IPS-20b (cell line): Measurements from ENCODE around the gene PHPT1.
"Not testable (repeated sequence)": the region's sequence is repeated elsewhere in the genome, so short reads cannot be mapped to it uniquely, and the experiment has no call there.

Source experiments
- H3K27ac ChIP-seq: one replicate; pipeline ENCODE4 v1.5.1; 2013; ENCODE audit warnings: low read length
- H3K27me3 ChIP-seq: 2 replicates; pipeline ENCODE4 v1.6.1; 2013; ENCODE audit warnings: mild to moderate bottlenecking, low read length, inconsistent platforms; ENCODE audit not compliant: insufficient read depth
- H3K36me3 ChIP-seq: 2 replicates; pipeline ENCODE4 v1.6.1; 2013; ENCODE audit warnings: low read depth, mild to moderate bottlenecking, inconsistent platforms, low read length, moderate library complexity; ENCODE audit not compliant: insufficient read depth
- H3K4me1 ChIP-seq: 2 replicates; pipeline ENCODE4 v1.6.1; 2013; ENCODE audit warnings: mild to moderate bottlenecking, control low read depth, inconsistent platforms, low read length, moderate library complexity; ENCODE audit not compliant: insufficient read depth
- H3K4me3 ChIP-seq: 2 replicates; pipeline ENCODE4 v1.5.1; 2013; ENCODE audit warnings: mild to moderate bottlenecking, low read length, inconsistent platforms
- H3K9ac ChIP-seq: 2 replicates; pipeline ENCODE4 v1.6.1; 2013; ENCODE audit warnings: low read depth, mild to moderate bottlenecking, inconsistent platforms, low read length, moderate library complexity
- H3K9me3 ChIP-seq: 2 replicates; pipeline ENCODE4 v1.6.1; 2013; ENCODE audit warnings: mild to moderate bottlenecking, low read depth, low read length, inconsistent platforms; ENCODE audit not compliant: insufficient read depth

PHPT1 gene

DNA sequence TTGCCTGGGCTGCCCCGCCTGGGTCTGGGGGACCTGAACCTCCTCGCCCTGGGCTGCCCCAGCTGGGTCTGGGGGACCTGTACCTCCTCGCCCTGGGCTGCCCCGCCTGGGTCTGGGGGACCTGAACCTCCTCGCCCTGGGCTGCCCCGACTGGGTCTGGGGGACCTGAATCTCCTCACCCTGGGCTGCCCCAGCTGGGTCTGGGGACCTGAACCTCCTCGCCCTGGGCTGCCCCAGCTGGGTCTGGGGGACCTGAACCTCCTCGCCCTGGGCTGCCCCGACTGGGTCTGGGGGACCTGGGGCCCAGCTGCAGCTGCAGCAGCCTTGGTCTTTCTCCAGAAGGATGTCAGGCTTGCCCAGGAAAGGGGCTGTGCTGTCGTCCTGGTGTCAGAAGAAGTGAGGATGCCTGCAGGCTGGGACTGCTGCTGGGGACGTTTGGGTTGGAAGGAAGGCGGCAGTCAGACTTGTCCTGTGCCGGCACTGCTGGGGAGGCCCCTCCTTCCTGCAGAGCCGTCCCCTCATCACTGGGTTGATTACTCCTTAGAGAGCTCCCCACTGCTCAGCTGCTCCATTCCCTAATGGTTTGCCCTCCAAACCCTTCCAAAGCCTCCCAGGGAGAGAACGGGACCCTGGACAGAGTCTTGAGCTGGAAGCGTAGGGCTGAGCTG is 15.7 kb upstream of the PHPT1 start:
- not testable (repeated sequence) for H3K27ac ChIP-seq, H3K27me3 ChIP-seq, H3K9ac ChIP-seq, H3K4me3 ChIP-seq, H3K9me3 ChIP-seq, H3K4me1 ChIP-seq
- peaks cover 47% of the 10 kb centered on the region for H3K36me3 ChIP-seq

- Histone ChIP-seq H3K27me3 (no peaks in the 10 kb centered on the region), H3K36me3 (peaks cover 41% of the 10 kb centered on the region), H3K4me3 (no peak overlapping the region), H3K27ac (no peak overlapping the region), H3K9ac (no peak overlapping the region), H3K9me3 (no peaks in the 10 kb centered on the region), H3K4me1 (no peaks in the 10 kb centered on the region)
These were observed 13.9 kb upstream of the PHPT1 start for GRCh38 chr9:136835162-136835931.

GRCh38 chr9:136835932-136836904 is 13.0 kb upstream of the PHPT1 start:
- Histone ChIP-seq H3K36me3 (peaks cover 33% of the 10 kb centered on the region), H3K9me3 (no peaks in the 10 kb centered on the region)

GRCh38 chr9:136837146-136837855 is 11.9 kb upstream of the PHPT1 start:
- Histone ChIP-seq H3K4me1 (peaks cover 6% of the 10 kb centered on the region; the same call in 1 of the 2 replicates), H3K9me3 (no peaks in the 10 kb centered on the region), H3K27ac (no peak overlapping the region), H3K36me3 (peaks cover 22% of the 10 kb centered on the region), H3K27me3 (no peaks in the 10 kb centered on the region), H3K4me3 (no peak overlapping the region), H3K9ac (no peak overlapping the region)

More at GRCh38 chr9:136835932-136836904, 13.0 kb upstream of the PHPT1 start:
- no peak overlapping the region for H3K4me3 ChIP-seq
- no peaks in the 10 kb centered on the region; the same call in 1 of the 2 replicates for H3K4me1 ChIP-seq
- no peak overlapping the region for H3K9ac ChIP-seq
- no peaks in the 10 kb centered on the region for H3K27me3 ChIP-seq
- H3K27ac ChIP-seq, result no peak overlapping the region

DNA sequence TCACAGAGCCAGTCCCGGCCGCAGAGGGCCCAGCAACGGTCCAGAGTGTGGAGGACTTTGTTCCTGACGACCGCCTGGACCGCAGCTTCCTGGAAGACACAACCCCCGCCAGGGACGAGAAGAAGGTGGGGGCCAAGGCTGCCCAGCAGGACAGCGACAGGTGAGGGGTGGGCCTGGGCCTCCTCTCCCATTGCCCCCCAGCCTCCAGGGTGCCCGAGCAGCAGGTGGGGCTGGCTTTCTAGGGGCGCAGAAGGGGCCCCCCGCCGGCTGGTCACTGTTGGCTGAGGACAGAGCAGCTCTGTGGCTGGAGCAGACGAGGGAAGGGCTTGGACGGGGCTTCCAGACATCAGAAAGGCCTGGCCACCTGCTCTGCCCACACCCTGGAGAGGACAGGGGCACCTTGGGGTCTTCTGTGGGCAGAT is 11.3 kb upstream of the PHPT1 start:
- H3K27me3 ChIP-seq, H3K4me1 ChIP-seq, H3K4me3 ChIP-seq, H3K9ac ChIP-seq, H3K27ac ChIP-seq, H3K9me3 ChIP-seq: not testable (repeated sequence)
- H3K36me3 ChIP-seq, result peaks cover 16% of the 10 kb centered on the region

- Histone ChIP-seq H3K4me1 (peaks cover 6% of the 10 kb centered on the region; the same call in 1 of the 2 replicates), H3K36me3 (peaks cover 16% of the 10 kb centered on the region), H3K27ac (no peak overlapping the region)
These were observed 10.6 kb upstream of the PHPT1 start for GRCh38 chr9:136838314-136839228.

DNA sequence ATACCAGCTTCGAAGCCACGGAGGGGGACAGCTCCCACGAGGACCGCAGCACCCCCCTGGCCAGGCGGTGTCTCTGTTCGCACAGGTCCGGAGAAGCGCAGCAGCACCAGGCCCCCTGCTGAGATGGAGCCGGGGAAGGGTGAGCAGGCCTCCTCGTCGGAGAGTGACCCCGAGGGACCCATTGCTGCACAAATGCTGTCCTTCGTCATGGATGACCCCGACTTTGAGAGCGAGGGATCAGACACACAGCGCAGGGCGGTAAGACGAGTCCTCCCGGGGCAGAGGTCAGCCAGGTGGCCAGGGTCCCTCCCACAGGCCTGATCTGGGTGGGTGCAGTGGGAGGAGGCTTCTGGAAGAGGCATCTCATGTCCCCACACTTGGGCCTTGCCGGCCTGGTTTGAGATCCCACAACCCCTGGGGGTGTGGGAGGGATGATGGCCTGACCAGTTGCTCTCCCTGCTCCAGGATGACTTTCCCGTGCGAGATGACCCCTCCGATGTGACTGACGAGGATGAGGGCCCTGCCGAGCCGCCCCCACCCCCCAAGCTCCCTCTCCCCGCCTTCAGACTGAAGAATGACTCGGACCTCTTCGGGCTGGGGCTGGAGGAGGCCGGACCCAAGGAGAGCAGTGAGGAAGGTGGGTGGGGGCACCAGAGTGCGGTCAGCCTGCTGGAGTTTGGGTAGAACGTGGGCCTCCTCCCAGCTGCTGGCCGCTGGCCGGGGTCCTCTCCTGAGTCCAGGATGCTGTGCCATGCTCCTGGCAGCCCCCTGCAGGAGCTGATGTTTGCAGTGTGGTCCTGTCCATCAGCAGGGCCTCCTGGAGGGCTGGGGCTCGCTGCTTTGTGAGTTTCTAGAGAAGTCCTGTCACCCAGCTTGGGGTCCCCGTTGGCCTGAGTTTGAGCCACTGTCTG is 9.7 kb upstream of the PHPT1 start:
- H3K9me3 ChIP-seq, result no peaks in the 10 kb centered on the region
- H3K27ac ChIP-seq, result no peak overlapping the region
- no peaks in the 10 kb centered on the region; the same call in 1 of the 2 replicates for H3K27me3 ChIP-seq
- no peak overlapping the region for H3K9ac ChIP-seq
- no peak overlapping the region for H3K4me3 ChIP-seq
- peaks cover 6% of the 10 kb centered on the region; the same call in 1 of the 2 replicates for H3K4me1 ChIP-seq
- peaks cover 13% of the 10 kb centered on the region; the same call in 1 of the 2 replicates for H3K36me3 ChIP-seq

More at GRCh38 chr9:136838314-136839228, 10.6 kb upstream of the PHPT1 start:
- Histone ChIP-seq H3K9me3 (no peaks in the 10 kb centered on the region), H3K4me3 (no peak overlapping the region), H3K9ac (no peak overlapping the region), H3K27me3 (no peaks in the 10 kb centered on the region)

DNA sequence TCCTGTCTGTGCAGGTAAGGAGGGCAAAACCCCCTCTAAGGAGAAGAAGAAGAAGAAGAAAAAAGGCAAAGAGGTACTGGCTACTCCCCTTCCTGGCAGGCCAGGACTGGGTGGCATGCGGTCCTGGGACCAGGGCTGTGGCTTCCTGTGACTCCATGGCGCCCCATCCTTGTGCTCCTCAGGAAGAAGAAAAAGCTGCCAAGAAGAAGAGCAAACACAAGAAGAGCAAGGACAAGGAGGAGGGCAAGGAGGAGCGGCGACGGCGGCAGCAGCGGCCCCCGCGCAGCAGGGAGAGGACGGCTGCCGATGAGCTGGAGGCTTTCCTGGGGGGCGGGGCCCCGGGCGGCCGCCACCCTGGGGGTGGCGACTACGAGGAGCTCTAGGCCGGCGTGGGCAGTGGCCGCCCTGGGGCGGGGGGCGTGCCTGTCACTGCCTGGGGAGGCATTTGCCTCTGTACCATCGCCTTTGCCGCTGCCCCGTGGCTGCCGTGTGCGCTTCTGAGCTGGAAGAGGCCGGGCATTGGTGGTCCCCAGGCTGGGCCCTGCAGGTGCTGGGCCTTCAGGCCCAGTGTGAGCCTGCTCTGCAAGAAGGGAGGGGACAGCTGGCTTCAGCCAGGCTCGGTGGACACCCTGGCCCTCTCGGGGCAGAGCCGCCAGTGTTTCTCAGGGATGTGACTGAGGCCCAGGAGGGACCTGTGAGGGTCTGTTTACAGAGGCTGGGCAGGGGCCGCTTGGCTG is 8.9 kb upstream of the PHPT1 start:
- H3K9ac ChIP-seq, result no peak overlapping the region
- H3K9me3 ChIP-seq, result no peaks in the 10 kb centered on the region
- H3K4me1 ChIP-seq, result peaks cover 6% of the 10 kb centered on the region; the same call in 1 of the 2 replicates
- no peak overlapping the region for H3K27ac ChIP-seq
- H3K4me3 ChIP-seq, result no peak overlapping the region
- no peaks in the 10 kb centered on the region; the same call in 1 of the 2 replicates for H3K27me3 ChIP-seq
- H3K36me3 ChIP-seq, result peaks cover 13% of the 10 kb centered on the region; the same call in 1 of the 2 replicates
